ENCODE results near the gene PRKCZ. TPM values are rescaled to one million over a fixed set of nuclear protein-coding genes. Genes with fewer than 3 reads are reported as not detected.
"Not testable (repeated sequence)": the region's sequence is repeated elsewhere in the genome, so short reads cannot be mapped to it uniquely, and the experiment has no call there.

Gene PRKCZ
- polyA plus RNA-seq, 6 donors from 2014 or later = 5.7 to 12.4 (median 9.3) TPM

DNA sequence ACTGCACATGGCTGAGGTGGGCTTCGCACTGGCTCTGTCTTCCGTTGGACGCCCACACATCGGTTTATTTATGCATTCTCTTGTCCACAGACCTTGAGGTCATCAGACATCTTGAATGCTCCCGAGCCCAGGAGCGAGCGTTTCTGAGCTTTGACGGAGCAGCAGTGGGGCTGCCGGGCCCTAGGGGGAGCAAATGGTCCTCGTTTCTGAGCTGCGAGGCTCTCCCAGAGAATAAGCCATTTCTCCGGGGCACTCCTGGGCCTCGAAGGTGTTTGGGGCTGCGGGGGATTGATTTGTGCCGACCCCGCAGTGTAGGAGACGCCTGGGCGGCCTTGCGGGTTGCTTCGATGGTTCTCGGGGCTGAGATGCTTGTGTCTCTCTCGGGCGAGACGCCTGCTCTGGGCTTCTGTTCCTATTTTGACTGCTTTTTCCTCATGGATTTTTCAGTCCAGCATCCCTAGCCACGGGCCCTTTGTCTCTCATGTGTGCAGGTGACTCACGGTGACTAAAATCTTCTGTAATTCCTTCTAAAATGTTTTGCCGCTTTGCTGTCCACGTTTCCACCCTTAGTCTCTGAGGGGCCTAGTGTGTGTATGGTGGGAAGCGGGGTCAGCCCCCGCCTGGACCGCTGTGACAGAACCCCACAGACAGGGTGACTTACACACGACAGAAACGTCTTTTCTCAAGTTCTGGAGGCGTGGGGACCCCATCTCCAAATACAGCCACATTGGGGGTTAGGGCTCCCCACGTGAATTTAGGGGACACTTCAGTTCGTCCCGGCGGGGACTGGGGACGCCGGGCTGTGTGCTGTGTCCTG is 82.2 kb downstream of the PRKCZ start:
- no peaks in the 10 kb centered on the region for H3K36me3 Mint-ChIP-seq
- no peaks in the 10 kb centered on the region for H3K9me3 Mint-ChIP-seq
- DNase-seq (no peak), ATAC-seq (ENCODE audit: low read depth in 2 of 2) (no peak)
- peaks cover 13 to 21% (median 19%) of the 10 kb centered on the region in 3 donors for H3K4me1 Mint-ChIP-seq
- H3K4me3 Mint-ChIP-seq = peak overlapping the region; percentile 83 to 94 (median 90)
- no peaks in the 10 kb centered on the region for H3K27me3 Mint-ChIP-seq
- H3K27ac Mint-ChIP-seq = peak overlapping the region; percentile 93 to 99 (median 97)

DNA sequence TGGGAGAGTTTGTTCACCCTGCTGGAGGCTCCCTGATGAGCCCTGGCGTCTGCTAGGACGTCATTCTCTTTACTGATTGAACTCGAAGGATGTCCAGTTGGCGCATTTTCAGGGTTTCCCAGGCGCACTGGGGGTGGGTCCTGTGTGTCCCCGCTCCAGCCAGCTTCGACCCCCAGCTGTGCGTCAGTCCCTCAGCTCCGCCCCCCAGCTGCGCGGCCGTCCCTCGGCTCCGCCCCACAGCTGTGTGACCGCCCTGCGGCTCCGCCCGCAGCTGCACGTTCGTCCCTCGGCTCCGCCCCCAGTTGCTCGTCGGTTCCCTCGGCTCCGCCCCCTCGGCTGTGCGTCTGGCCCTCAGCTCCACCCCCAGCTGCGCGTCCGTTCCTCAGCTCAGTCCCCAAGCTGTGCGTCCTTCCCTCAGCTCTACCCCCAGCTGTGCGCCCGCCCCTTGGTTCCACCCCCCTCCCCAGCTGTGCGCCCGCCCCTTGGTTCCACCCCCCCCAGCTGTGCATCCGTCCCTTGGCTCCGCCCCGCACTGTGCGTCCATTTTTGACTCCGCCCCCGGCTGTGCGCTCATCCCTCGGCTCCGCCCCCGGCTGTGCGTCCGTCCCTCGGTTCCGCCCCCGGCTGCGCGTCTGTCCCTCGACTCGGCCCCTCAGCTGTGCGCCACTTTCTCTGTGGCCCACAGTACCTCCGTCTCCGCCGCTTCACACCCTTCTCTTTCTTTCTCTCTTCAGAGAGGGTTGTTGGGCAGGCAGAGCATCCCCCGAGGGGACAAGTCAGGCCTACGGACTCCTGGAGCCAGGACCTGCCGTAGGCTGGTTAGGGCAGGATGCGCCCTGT is 83.0 kb downstream of the PRKCZ start:
- H3K36me3 Mint-ChIP-seq = no peaks in the 10 kb centered on the region
- peak overlapping the region; percentile 83 to 94 (median 90) for H3K4me3 Mint-ChIP-seq
- H3K27me3 Mint-ChIP-seq = no peaks in the 10 kb centered on the region
- no peaks in the 10 kb centered on the region for H3K9me3 Mint-ChIP-seq
- H3K27ac Mint-ChIP-seq = peak overlapping the region; percentile 93 to 99 (median 97)
- peak; percentile 96 for DNase-seq
- peak; percentile 85 to 87 for ATAC-seq (ENCODE audit: low read depth in 2 of 2)
- H3K4me1 Mint-ChIP-seq = peaks cover 13 to 21% (median 15%) of the 10 kb centered on the region in 3 donors

DNA sequence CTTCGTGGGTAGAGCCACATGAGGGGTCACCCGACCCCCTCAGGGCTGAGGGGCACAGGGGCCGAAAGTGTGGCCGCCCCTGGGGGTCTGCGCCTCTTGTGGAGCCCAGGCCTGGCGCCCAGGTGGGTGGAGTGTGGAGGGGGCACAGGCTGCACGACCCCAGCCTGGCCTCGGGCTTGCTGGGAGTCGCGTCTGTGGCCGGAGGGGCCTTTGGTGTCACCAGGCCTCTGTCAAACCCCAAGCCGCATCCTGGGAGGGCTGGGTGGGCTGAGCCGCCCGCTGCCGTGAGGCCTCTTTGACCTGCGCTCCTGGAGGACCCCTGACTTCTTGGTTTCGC is 83.6 kb downstream of the PRKCZ start:
- Mint-ChIP-seq H3K27ac (peak overlapping the region in 5 of 6 donors; percentile 50 to 97 (median 94)), H3K36me3 (no peaks in the 10 kb centered on the region), H3K27me3 (no peaks in the 10 kb centered on the region), H3K4me1 (peaks cover 13 to 21% (median 15%) of the 10 kb centered on the region in 3 donors), H3K9me3 (no peaks in the 10 kb centered on the region), H3K4me3 (peak overlapping the region in 6 of 8 donors; percentile 59 to 90 (median 76))
- no peak for DNase-seq
- ATAC-seq (ENCODE audit: low read depth in 2 of 2) = no peak

DNA sequence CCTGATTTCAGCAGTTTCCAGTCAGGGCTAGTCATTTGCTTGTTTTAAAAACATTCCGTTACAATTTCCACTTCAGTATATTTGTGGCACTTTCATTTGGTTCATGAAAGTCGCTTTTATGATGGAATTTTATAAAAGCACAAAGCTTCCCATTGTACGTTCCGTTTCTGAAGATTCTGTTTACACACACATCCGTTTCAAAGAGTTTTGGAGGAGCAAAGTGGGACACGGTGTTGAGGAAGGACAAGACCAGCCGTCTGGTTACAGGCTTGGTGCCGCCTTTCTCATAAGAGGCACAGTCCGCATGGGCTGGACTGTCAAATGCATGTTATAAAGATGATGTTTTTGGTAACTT is 84.0 kb downstream of the PRKCZ start:
- Mint-ChIP-seq H3K4me3 (peak overlapping the region in 5 of 8 donors; percentile 59 to 70 (median 64)), H3K4me1 (peaks cover 13 to 21% (median 15%) of the 10 kb centered on the region in 3 donors), H3K27me3 (no peaks in the 10 kb centered on the region), H3K9me3 (no peaks in the 10 kb centered on the region), H3K36me3 (no peaks in the 10 kb centered on the region), H3K27ac (peak overlapping the region in 4 of 6 donors; percentile 50 to 85 (median 74))
- no peak for ATAC-seq (ENCODE audit: low read depth in 2 of 2)
- no peak for DNase-seq

DNA sequence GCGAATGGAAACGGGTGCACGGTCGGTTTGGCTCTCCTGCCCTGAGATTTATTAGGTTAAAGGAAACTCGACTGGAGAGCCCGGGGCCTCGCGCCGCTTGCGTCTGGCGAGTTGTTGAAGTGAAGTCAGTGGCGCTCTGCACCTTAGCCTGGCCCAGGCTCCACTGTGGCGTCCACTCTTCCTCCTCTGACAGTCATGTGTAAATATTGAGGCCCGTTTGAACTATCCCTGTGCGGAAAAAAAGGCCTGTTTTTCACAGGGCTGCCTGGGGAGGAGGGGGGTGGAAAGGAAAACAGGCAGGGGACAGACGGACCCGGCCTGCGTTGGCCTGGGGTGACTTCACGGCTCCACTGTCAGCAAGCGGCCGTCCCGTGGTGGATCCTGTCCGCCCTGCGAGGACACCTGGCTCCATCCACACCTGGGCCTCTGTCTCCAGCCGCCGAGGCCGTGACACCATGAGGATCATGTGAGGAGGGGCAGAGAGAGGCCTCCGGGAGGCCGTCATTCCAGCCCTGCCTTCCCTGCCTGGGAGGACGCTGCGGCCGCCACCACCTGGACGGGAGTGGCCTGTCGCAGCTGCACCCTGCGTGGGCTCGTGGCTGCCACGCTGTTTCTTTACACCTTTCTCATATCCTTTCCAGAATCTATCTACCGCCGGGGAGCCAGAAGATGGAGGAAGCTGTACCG is 84.6 kb downstream of the PRKCZ start:
- ATAC-seq (ENCODE audit: low read depth in 2 of 2) = no peak
- no peaks in the 10 kb centered on the region for H3K27me3 Mint-ChIP-seq
- H3K27ac Mint-ChIP-seq = peak overlapping the region in 4 of 6 donors; percentile 68 to 89 (median 74)
- H3K4me1 Mint-ChIP-seq = peaks cover 15 to 23% (median 19%) of the 10 kb centered on the region in 3 donors
- no peaks in the 10 kb centered on the region for H3K9me3 Mint-ChIP-seq
- peak overlapping the region in 6 of 8 donors; percentile 25 to 70 (median 56) for H3K4me3 Mint-ChIP-seq
- no peaks in the 10 kb centered on the region for H3K36me3 Mint-ChIP-seq
- no peak for DNase-seq

DNA sequence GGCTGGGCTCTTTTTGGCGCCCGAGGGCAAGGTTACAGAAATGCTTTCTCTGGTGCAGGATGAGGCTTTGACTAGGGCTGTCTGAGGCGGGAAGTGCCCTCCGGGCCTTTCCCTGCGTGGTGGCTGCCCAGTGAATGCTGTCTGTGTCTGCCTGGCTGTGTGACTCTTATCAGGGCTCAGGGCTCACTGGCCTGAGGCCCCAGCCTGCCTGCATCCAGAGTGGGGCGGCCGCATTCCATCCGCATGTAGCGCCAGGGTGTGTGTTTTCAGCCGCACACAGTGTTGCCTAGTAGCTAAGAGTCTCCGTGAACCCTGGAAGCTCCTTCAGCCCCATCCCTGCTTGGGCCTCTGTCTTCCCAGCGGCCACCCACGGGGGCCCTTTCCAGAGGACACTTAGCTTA is 85.2 kb downstream of the PRKCZ start:
- Mint-ChIP-seq H3K27ac (peak overlapping the region in 2 of 6 donors; percentile 68 to 72), H3K9me3 (no peaks in the 10 kb centered on the region), H3K4me3 (peak overlapping the region in 4 of 8 donors; percentile 24 to 59 (median 39)), H3K4me1 (peaks cover 17 to 24% (median 22%) of the 10 kb centered on the region in 3 donors), H3K27me3 (no peaks in the 10 kb centered on the region), H3K36me3 (no peaks in the 10 kb centered on the region)
- ATAC-seq (ENCODE audit: low read depth in 2 of 2) = no peak
- no peak for DNase-seq

DNA sequence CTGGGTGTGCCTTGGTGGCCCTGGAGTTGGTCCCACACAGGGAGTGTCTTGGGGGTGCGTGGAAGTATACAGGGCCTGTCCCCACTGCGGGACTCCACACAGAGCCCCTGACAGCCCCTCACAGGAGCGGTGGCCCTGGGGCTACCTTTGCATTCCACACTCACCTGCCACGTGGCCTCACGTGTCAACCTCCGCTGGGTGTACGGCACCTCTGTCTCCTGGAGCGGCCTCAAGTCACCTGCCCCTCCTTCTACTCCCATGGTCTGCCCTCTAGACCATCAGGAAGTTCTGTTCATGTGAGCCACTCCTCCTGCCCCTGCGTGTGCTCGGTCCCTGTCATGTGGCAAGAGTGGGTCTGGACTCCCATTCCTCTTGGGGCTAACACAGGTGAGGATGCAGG is 85.7 kb downstream of the PRKCZ start:
- ATAC-seq (ENCODE audit: low read depth in 2 of 2) (no peak), DNase-seq (no peak)
- Mint-ChIP-seq H3K36me3 (no peaks in the 10 kb centered on the region), H3K27ac (peak overlapping the region in 4 of 6 donors; percentile 68 to 90 (median 80)), H3K4me1 (peaks cover 17 to 22% (median 22%) of the 10 kb centered on the region in 3 donors), H3K27me3 (no peaks in the 10 kb centered on the region), H3K4me3 (peak overlapping the region in 3 of 8 donors; percentile 24 to 45 (median 35)), H3K9me3 (no peaks in the 10 kb centered on the region)

DNA sequence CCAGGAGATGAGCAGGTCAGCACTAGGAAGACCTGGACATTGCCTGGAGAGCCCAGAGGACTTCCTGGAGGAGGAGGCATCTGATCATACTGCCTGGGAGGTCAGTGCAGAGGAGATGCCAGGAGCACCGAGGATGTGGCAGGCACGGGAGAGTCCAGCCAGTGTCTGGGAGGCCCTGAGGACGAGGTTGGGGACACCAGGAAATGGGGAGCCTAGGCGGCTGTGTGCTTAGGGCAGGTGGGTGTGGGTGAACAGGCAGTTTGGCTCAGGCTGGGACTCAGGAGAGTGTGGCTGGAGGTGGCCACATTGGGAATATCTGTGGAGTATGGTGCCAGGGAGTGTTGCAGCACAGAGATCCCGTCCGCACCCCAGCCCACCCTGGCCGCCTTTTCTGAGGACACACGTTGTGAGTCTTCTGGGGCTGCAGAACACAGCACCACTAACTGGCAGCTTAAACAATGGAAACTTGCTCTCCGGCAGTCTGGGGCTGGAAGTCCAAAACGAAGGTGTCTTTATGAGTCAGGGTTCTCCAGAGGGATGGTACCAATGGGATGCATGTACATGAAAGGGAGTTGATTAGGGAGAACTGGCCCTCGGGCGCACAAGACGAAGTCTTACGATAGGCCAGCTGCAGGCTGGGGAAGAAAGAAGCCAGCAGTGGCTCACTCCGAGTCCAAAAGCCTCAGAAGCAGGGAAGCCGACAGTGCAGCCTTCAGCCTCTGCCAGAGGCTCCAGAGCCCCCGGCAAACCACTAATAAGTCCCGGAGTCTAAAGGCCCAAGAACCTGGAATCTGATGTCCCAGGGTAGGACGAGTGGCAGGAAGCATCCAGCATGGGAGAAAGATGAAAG is 86.4 kb downstream of the PRKCZ start:
- H3K4me3 Mint-ChIP-seq = no peak overlapping the region
- no peaks in the 10 kb centered on the region for H3K36me3 Mint-ChIP-seq
- DNase-seq (no peak), ATAC-seq (ENCODE audit: low read depth in 2 of 2) (no peak)
- no peaks in the 10 kb centered on the region for H3K9me3 Mint-ChIP-seq
- H3K27me3 Mint-ChIP-seq = no peaks in the 10 kb centered on the region
- H3K4me1 Mint-ChIP-seq = peaks cover 17 to 22% (median 20%) of the 10 kb centered on the region in 3 donors
- H3K27ac Mint-ChIP-seq = peak overlapping the region in 3 of 6 donors; percentile 32 to 87 (median 83)

DNA sequence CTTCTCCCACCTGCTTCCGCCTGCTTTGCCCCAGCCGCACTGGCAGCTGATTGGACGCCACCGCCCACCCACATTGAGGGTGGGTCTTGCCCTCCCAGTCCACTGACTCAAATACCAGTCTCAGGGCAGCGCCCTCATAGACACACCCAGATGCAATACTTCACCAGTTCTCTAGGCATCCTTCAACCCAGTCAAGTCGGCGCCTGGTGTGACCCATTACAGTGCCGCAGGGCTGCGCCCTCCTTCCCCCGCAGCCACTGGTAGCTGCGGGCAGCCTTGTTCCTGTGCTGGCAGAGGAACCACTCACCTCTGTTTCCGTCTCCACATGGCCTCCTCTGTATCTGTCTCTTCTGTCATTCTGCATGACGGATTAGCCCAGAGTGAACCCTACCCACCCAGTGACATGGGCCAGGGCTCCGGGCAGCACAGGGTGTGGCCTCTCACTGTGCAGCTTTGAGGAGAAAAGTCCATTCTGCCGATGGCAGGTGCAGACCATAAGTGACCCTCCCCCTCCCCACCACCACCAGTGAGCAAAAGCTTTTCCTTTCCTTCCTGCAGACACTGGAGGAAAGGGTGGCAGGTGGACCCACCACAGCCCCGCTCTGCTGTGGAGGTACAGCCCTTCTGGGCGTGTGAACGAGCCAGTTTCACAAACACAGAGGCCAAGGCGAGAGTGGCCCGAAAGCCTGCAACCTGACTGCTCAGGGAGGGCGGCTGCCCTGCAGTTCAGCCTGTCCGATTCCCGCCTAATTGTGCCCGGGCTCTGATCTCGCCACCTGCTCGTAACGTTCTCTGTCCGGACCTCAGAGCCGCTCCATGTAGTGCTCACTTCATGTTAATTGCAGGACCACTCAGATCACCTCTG is 87.3 kb downstream of the PRKCZ start:
- Mint-ChIP-seq H3K27ac (peak overlapping the region in 2 of 6 donors; percentile 38 to 94), H3K36me3 (no peaks in the 10 kb centered on the region), H3K9me3 (no peaks in the 10 kb centered on the region), H3K27me3 (no peaks in the 10 kb centered on the region), H3K4me1 (peaks cover 11 to 15% (median 13%) of the 10 kb centered on the region in 3 donors), H3K4me3 (peak overlapping the region in 1 of 8 donors; percentile 25)
- ATAC-seq (ENCODE audit: low read depth in 2 of 2) (no peak), DNase-seq (no peak)

DNA sequence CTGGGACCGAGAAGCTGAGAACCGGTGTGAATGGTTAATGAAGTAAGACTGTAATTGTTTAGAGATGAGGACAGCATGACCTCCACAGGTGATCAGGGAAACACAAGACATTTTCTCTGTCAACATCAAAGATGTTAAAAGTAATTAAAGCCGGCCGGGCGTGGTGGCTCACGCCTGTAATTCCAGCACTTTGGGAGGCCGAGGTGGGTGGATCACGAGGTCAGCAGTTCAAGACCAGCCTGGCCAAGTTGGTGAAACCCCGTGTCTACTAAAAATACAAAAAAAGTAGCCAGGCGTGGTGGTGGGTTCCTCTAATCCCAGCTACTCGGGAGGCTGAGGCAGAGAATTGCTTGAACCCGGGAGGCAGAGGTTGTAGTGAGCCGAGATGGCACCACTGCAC is 88.9 kb downstream of the PRKCZ start:
- not testable (repeated sequence) for H3K36me3 Mint-ChIP-seq; H3K9me3 Mint-ChIP-seq; H3K27me3 Mint-ChIP-seq; H3K4me1 Mint-ChIP-seq; ATAC-seq (ENCODE audit: low read depth in 2 of 2); DNase-seq; H3K4me3 Mint-ChIP-seq
- peak overlapping the region in 1 of 6 donors; percentile 39 for H3K27ac Mint-ChIP-seq

DNA sequence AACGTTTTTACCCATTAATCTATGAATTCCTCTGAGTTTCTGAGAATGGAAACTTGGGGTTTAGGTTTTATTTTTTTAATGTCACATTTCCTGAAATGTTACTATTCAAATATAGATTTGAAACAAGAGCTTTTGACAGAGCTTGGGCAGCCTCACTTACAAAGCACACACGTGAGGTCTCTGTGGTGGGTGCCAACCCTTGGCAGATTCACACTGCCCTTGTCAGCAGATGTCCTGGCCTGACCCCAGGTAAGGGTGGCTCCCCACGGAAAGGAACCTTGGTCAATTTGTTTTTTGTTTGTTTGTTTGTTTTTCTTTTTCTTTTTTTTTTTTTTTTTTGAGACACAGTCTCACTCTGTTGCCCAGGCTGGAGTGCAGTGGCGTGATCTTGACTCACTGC is 90.8 kb downstream of the PRKCZ start:
- no peak for ATAC-seq (ENCODE audit: low read depth in 2 of 2)
- Mint-ChIP-seq H3K4me1 (peaks cover 3 to 7% (median 4%) of the 10 kb centered on the region in 3 donors), H3K4me3 (no peak overlapping the region), H3K36me3 (no peaks in the 10 kb centered on the region), H3K9me3 (no peaks in the 10 kb centered on the region), H3K27me3 (no peaks in the 10 kb centered on the region), H3K27ac (no peak overlapping the region)
- DNase-seq = no peak
